ENCODE results near the gene CFAP97.

DNA sequence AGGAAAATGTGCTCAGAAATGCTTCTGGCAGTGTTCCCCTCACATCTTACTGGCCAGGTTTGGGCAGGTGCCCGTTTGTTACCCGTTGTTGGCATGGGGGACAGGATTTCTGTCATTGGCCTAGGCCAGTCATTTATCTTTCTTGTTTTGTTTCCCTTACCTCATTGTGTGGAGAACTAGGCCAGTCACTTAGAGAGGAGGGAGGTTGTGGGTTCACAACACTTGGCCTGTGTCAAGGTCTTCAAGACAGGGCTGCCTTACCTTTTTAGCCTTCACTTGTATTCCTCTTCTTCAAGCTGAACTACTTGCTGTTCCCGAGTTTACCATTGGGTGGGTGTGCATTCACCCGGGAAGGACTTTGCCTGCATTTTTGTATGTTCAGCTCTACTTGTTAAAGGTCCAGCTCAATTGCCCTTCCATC lies 23.3 kb upstream of the CFAP97 start:
- TF ChIP-seq EZH2 (IDR thresholded peaks at IDR 0.05), result no peak
- no peak for TF ChIP-seq POLR2AphosphoS5 (IDR thresholded peaks at IDR 0.05; ENCODE audit: borderline replicate concordance, low read depth, low read length)
- TF ChIP-seq FOXP2 (optimal IDR thresholded peaks at IDR 0.05; ENCODE audit: control extremely low read depth, extremely low read length, insufficient read depth), result no peak
